ENCODE results near the gene KRTAP5-6.
"Not testable (repeated sequence)": the region's sequence is repeated elsewhere in the genome, so short reads cannot be mapped to it uniquely, and the experiment has no call there.

The KRTAP5-6 gene

GRCh38 chr11:1655168-1656060, 41.6 kb upstream of the KRTAP5-6 start:
- Mint-ChIP-seq H3K36me3 (no peaks in the 10 kb centered on the region), H3K9me3 (ENCODE audit: low read depth) (no peaks in the 10 kb centered on the region), H3K4me3 (no peak overlapping the region), H3K27me3 (peaks cover 9% of the 10 kb centered on the region), H3K4me1 (ENCODE audit: low read depth) (peaks cover 12% of the 10 kb centered on the region), H3K27ac (no peak overlapping the region)

- Mint-ChIP-seq H3K27me3 (peaks cover 9% of the 10 kb centered on the region), H3K9me3 (ENCODE audit: low read depth) (no peaks in the 10 kb centered on the region), H3K27ac (no peak overlapping the region), H3K4me1 (ENCODE audit: low read depth) (peaks cover 12% of the 10 kb centered on the region), H3K4me3 (no peak overlapping the region), H3K36me3 (no peaks in the 10 kb centered on the region)
These were observed 40.9 kb upstream of the KRTAP5-6 start for GRCh38 chr11:1656061-1656441.

GRCh38 chr11:1656670-1657069, 40.3 kb upstream of the KRTAP5-6 start:
- Mint-ChIP-seq H3K4me1 (ENCODE audit: low read depth) (peaks cover 12% of the 10 kb centered on the region), H3K4me3 (no peak overlapping the region), H3K27ac (no peak overlapping the region), H3K36me3 (no peaks in the 10 kb centered on the region), H3K9me3 (ENCODE audit: low read depth) (no peaks in the 10 kb centered on the region), H3K27me3 (peaks cover 9% of the 10 kb centered on the region)

GRCh38 chr11:1659506-1659905, 37.5 kb upstream of the KRTAP5-6 start:
- H3K27ac Mint-ChIP-seq, result no peak overlapping the region
- no peaks in the 10 kb centered on the region for H3K36me3 Mint-ChIP-seq
- peaks cover 11% of the 10 kb centered on the region for H3K4me1 Mint-ChIP-seq (ENCODE audit: low read depth)
- no peaks in the 10 kb centered on the region for H3K9me3 Mint-ChIP-seq (ENCODE audit: low read depth)
- peak overlapping the region; percentile 2 for H3K4me3 Mint-ChIP-seq
- H3K27me3 Mint-ChIP-seq, result peaks cover 8% of the 10 kb centered on the region

GRCh38 chr11:1660111-1660867, 36.7 kb upstream of the KRTAP5-6 start:
- peaks cover 6% of the 10 kb centered on the region for H3K27me3 Mint-ChIP-seq
- H3K9me3 Mint-ChIP-seq (ENCODE audit: low read depth), result no peaks in the 10 kb centered on the region
- no peaks in the 10 kb centered on the region for H3K36me3 Mint-ChIP-seq
- peaks cover 11% of the 10 kb centered on the region for H3K4me1 Mint-ChIP-seq (ENCODE audit: low read depth)
- no peak overlapping the region for H3K27ac Mint-ChIP-seq
- H3K4me3 Mint-ChIP-seq, result no peak overlapping the region

GRCh38 chr11:1661454-1662269, 35.3 kb upstream of the KRTAP5-6 start:
- not testable (repeated sequence) for H3K4me3 Mint-ChIP-seq; H3K27me3 Mint-ChIP-seq; H3K9me3 Mint-ChIP-seq (ENCODE audit: low read depth); H3K27ac Mint-ChIP-seq; H3K36me3 Mint-ChIP-seq
- peaks cover 11% of the 10 kb centered on the region for H3K4me1 Mint-ChIP-seq (ENCODE audit: low read depth)

- H3K9me3 Mint-ChIP-seq (ENCODE audit: low read depth); H3K4me3 Mint-ChIP-seq; H3K27ac Mint-ChIP-seq; H3K36me3 Mint-ChIP-seq; H3K27me3 Mint-ChIP-seq: not testable (repeated sequence)
- H3K4me1 Mint-ChIP-seq (ENCODE audit: low read depth), result peaks cover 11% of the 10 kb centered on the region
These were observed 34.2 kb upstream of the KRTAP5-6 start for GRCh38 chr11:1662699-1663283.

GRCh38 chr11:1665313-1665712, 31.7 kb upstream of the KRTAP5-6 start:
- H3K9me3 Mint-ChIP-seq (ENCODE audit: low read depth), result no peaks in the 10 kb centered on the region
- no peak overlapping the region for H3K27ac Mint-ChIP-seq
- peaks cover 8% of the 10 kb centered on the region for H3K27me3 Mint-ChIP-seq
- no peak overlapping the region for H3K4me3 Mint-ChIP-seq
- no peaks in the 10 kb centered on the region for H3K36me3 Mint-ChIP-seq
- peaks cover 8% of the 10 kb centered on the region for H3K4me1 Mint-ChIP-seq (ENCODE audit: low read depth)

- H3K27ac Mint-ChIP-seq, result no peak overlapping the region
- H3K36me3 Mint-ChIP-seq, result no peaks in the 10 kb centered on the region
- peaks cover 7% of the 10 kb centered on the region for H3K4me1 Mint-ChIP-seq (ENCODE audit: low read depth)
- no peaks in the 10 kb centered on the region for H3K9me3 Mint-ChIP-seq (ENCODE audit: low read depth)
- H3K27me3 Mint-ChIP-seq, result peaks cover 8% of the 10 kb centered on the region
- no peak overlapping the region for H3K4me3 Mint-ChIP-seq
These were observed 29.7 kb upstream of the KRTAP5-6 start for GRCh38 chr11:1667121-1667850.

GRCh38 chr11:1667906-1668305, 29.1 kb upstream of the KRTAP5-6 start:
- Mint-ChIP-seq H3K36me3 (no peaks in the 10 kb centered on the region), H3K4me1 (ENCODE audit: low read depth) (peaks cover 7% of the 10 kb centered on the region), H3K27ac (no peak overlapping the region), H3K4me3 (no peak overlapping the region), H3K27me3 (peaks cover 6% of the 10 kb centered on the region), H3K9me3 (ENCODE audit: low read depth) (no peaks in the 10 kb centered on the region)

GRCh38 chr11:1668911-1669473, 28.0 kb upstream of the KRTAP5-6 start:
- H3K27ac Mint-ChIP-seq, result no peak overlapping the region
- H3K36me3 Mint-ChIP-seq, result no peaks in the 10 kb centered on the region
- no peaks in the 10 kb centered on the region for H3K9me3 Mint-ChIP-seq (ENCODE audit: low read depth)
- H3K4me1 Mint-ChIP-seq (ENCODE audit: low read depth), result peaks cover 7% of the 10 kb centered on the region
- H3K4me3 Mint-ChIP-seq, result no peak overlapping the region
- H3K27me3 Mint-ChIP-seq, result peaks cover 6% of the 10 kb centered on the region

GRCh38 chr11:1669546-1670218, 27.3 kb upstream of the KRTAP5-6 start:
- Mint-ChIP-seq H3K27me3 (peaks cover 8% of the 10 kb centered on the region), H3K36me3 (no peaks in the 10 kb centered on the region), H3K9me3 (ENCODE audit: low read depth) (no peaks in the 10 kb centered on the region), H3K4me1 (ENCODE audit: low read depth) (peaks cover 7% of the 10 kb centered on the region), H3K27ac (no peak overlapping the region), H3K4me3 (no peak overlapping the region)

- H3K4me1 Mint-ChIP-seq (ENCODE audit: low read depth); H3K27me3 Mint-ChIP-seq; H3K4me3 Mint-ChIP-seq; H3K9me3 Mint-ChIP-seq (ENCODE audit: low read depth); H3K36me3 Mint-ChIP-seq; H3K27ac Mint-ChIP-seq: not testable (repeated sequence)
These were observed 26.5 kb upstream of the KRTAP5-6 start for GRCh38 chr11:1670457-1670856.

All from activated naive CD8-positive, alpha-beta T cell (primary cell).